WERI-Rb-1 (cell line): ENCODE results near the gene RBM34.

ENCODE experiments used
- DNase-seq: peaks from one replicate; pipeline ENCODE4 v3.0.0-alpha.2; 2020
- H3K27ac ChIP-seq: fragments of 250-450 bp; sonication (Bioruptor Pico); 2 replicates; pipeline ENCODE4 v1.5.1; 2020; ENCODE audit warnings: mild to moderate bottlenecking, moderate library complexity
- H3K27me3 ChIP-seq: fragments of 250-450 bp; sonication (Bioruptor Pico); 2 replicates; pipeline ENCODE4 v1.5.1; 2021; ENCODE audit warnings: mild to moderate bottlenecking, low read depth, moderate library complexity; ENCODE audit not compliant: insufficient read depth, severe bottlenecking
- H3K36me3 ChIP-seq: fragments of 250-450 bp; sonication (Bioruptor Pico); 2 replicates; pipeline ENCODE4 v1.5.1; 2020; ENCODE audit warnings: mild to moderate bottlenecking, moderate library complexity
- H3K4me3 ChIP-seq: 2 replicates; pipeline ENCODE4 v1.5.1; 2011; ENCODE audit warnings: low read depth, mild to moderate bottlenecking, control low read depth, low read length
- H3K9me3 ChIP-seq: fragments of 250-450 bp; sonication (Bioruptor Pico); 2 replicates; pipeline ENCODE4 v1.5.1; 2021; ENCODE audit warnings: mild to moderate bottlenecking, moderate library complexity; ENCODE audit not compliant: severe bottlenecking
- TF ChIP-seq, protein P1 (sequence below): IDR thresholded peaks from 2 replicates; pipeline ENCODE4 v1.5.1; 2011; ENCODE audit warnings: low read depth, mild to moderate bottlenecking, control low read depth, inconsistent platforms, low read length

The RBM34 gene

GRCh38 chr1:235199441-235199840, 38.4 kb upstream of the RBM34 start:
- Histone ChIP-seq H3K36me3 (peaks cover 37% of the 10 kb centered on the region), H3K9me3 (no peaks in the 10 kb centered on the region), H3K27me3 (no peaks in the 10 kb centered on the region), H3K4me3 (no peak overlapping the region), H3K27ac (no peak overlapping the region)
- TF ChIP-seq, protein P1, sequence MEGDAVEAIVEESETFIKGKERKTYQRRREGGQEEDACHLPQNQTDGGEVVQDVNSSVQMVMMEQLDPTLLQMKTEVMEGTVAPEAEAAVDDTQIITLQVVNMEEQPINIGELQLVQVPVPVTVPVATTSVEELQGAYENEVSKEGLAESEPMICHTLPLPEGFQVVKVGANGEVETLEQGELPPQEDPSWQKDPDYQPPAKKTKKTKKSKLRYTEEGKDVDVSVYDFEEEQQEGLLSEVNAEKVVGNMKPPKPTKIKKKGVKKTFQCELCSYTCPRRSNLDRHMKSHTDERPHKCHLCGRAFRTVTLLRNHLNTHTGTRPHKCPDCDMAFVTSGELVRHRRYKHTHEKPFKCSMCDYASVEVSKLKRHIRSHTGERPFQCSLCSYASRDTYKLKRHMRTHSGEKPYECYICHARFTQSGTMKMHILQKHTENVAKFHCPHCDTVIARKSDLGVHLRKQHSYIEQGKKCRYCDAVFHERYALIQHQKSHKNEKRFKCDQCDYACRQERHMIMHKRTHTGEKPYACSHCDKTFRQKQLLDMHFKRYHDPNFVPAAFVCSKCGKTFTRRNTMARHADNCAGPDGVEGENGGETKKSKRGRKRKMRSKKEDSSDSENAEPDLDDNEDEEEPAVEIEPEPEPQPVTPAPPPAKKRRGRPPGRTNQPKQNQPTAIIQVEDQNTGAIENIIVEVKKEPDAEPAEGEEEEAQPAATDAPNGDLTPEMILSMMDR: no peak
- DNase-seq: no peak

- no peaks in the 10 kb centered on the region for H3K27me3 ChIP-seq
- H3K4me3 ChIP-seq: no peak overlapping the region
- no peak for DNase-seq
- H3K27ac ChIP-seq: no peak overlapping the region
- TF ChIP-seq, protein P1: no peak
- H3K36me3 ChIP-seq: peaks cover 70% of the 10 kb centered on the region
- no peaks in the 10 kb centered on the region for H3K9me3 ChIP-seq
These were observed 29.4 kb upstream of the RBM34 start for GRCh38 chr1:235190431-235190830.

DNA sequence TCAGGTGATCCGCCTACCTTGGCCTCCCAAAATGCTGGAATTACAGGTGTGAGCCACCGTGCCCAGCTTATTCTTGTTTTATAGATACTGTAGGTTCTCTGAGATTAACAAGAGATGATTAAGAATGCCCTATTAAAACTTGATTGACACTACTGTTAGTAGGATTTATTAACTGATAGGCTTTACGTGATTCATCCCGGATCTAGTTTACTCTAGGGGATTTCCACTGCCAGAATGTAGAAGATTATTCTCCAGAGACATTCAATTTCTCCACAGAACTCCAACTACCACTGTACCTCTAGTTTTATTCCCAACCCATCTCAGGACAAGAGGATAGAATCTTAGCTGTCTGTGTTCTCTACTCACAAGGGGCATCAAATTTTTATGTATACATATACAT, 26.3 kb upstream of the RBM34 start:
- no peak overlapping the region for H3K4me3 ChIP-seq
- peaks cover 65% of the 10 kb centered on the region for H3K36me3 ChIP-seq
- DNase-seq: no peak
- H3K9me3 ChIP-seq: no peaks in the 10 kb centered on the region
- no peak overlapping the region for H3K27ac ChIP-seq
- TF ChIP-seq, protein P1: no peak
- no peaks in the 10 kb centered on the region for H3K27me3 ChIP-seq

GRCh38 chr1:235181561-235182245, 20.7 kb upstream of the RBM34 start:
- peaks cover 74% of the 10 kb centered on the region for H3K36me3 ChIP-seq
- DNase-seq: no peak
- TF ChIP-seq, protein P1: no peak

DNA sequence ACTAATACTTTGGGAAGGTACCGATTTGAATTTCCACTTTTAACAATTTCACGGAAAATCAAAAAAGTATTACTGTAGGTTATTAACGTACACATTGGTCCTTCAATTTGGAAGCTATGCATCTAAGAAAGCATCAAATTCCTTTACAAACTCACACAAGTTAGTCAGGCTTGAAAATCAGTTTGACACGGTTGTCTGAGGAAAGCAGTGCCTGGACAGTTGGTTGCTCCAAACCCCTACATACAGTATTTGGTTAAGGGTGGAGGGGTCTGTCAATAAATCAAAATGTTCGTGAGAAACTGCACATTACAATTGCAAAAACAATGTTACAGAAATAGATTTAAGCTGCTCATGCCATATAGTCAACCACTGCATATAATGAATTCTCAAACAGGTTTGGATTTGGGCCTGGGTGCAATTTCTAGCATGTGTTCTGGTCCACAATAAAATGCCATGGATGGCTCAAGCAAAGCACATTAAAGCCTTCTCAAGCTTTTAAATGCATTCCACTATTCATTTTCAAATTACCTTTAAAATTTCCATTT, 19.9 kb upstream of the RBM34 start:
- DNase-seq: no peak
- Histone ChIP-seq H3K27me3 (no peaks in the 10 kb centered on the region), H3K27ac (no peak overlapping the region), H3K9me3 (no peaks in the 10 kb centered on the region), H3K36me3 (peaks cover 74% of the 10 kb centered on the region), H3K4me3 (no peak overlapping the region)
- TF ChIP-seq, protein P1: no peak

More at GRCh38 chr1:235181561-235182245, 20.7 kb upstream of the RBM34 start:
- Histone ChIP-seq H3K27ac (no peak overlapping the region), H3K4me3 (no peak overlapping the region), H3K27me3 (no peaks in the 10 kb centered on the region), H3K9me3 (no peaks in the 10 kb centered on the region)
